H1 (cell line): ENCODE results near the gene VAT1L. TPM values are rescaled to one million over a fixed set of nuclear protein-coding genes. Genes with fewer than 3 reads are reported as not detected.

ENCODE experiments used
- CTCF ChIA-PET: fragments of 300-600 bp; sonication (Branson Sonifier 250); formaldehyde crosslinking; loops from one replicate; lab custom pipeline; 2021; ENCODE audit not compliant: partially characterized antibody; lab: Charles Lee
- POLR2A ChIA-PET: fragments of 300-600 bp; sonication (Branson Sonifier 250); formaldehyde crosslinking; loops from one replicate; lab custom pipeline; 2021; ENCODE audit warnings: inconsistent platforms; ENCODE audit not compliant: partially characterized antibody; lab: Charles Lee
- DNase-seq, 2 experiments: peaks; one replicate each; pipeline versions ENCODE4 v3.0.0 to v3.0.0-alpha.2; 2010 to 2022; ENCODE audit warnings: low spot score in 2 of 2, low read depth in 1 of 2, mixed read lengths in 1 of 2
- FAIRE-seq: peaks from 2 replicates; lab custom pipeline; 2011; peaks lifted over from hg19 to GRCh38; lab: Jason Lieb, UNC
- H2AFZ ChIP-seq: 2 replicates; pipeline ENCODE4 v1.8.1; 2012; ENCODE audit warnings: low read length, inconsistent platforms
- H2AK5ac ChIP-seq: 2 replicates; pipeline ENCODE4 v1.6.1; 2013; ENCODE audit warnings: low read depth, low read length
- H2BK120ac ChIP-seq: replicated peaks from 2 replicates; pipeline ENCODE3; 2013; ENCODE audit warnings: low read depth, low read length, inconsistent platforms
- H2BK12ac ChIP-seq: 2 replicates; pipeline ENCODE4 v1.6.1; 2013; ENCODE audit warnings: low read depth, low read length
- H2BK15ac ChIP-seq: 2 replicates; pipeline ENCODE4 v1.6.1; 2013; ENCODE audit warnings: low read length
- H2BK20ac ChIP-seq: 2 replicates; pipeline ENCODE4 v1.6.1; 2013; ENCODE audit warnings: low read length
- H2BK5ac ChIP-seq: 2 replicates; pipeline ENCODE4 v1.6.1; 2013; ENCODE audit warnings: low read depth, low read length
- H3K14ac ChIP-seq: 2 replicates; pipeline ENCODE4 v1.6.1; 2013; ENCODE audit warnings: inconsistent platforms; ENCODE audit not compliant: insufficient read length
- H3K18ac ChIP-seq: 2 replicates; pipeline ENCODE4 v1.6.1; 2013; ENCODE audit warnings: low read length; ENCODE audit errors: extremely low read depth
- H3K23ac ChIP-seq: 2 replicates; pipeline ENCODE4 v1.6.1; 2013; ENCODE audit warnings: inconsistent platforms; ENCODE audit not compliant: insufficient read length
- H3K23me2 ChIP-seq: 2 replicates; pipeline ENCODE4 v1.6.1; 2013; ENCODE audit warnings: low read depth, low read length
- H3K27ac ChIP-seq: 2 replicates; pipeline ENCODE4 v1.6.1; 2011; ENCODE audit warnings: low read depth, low read length, inconsistent platforms
- H3K27me3 ChIP-seq, 4 experiments: replicated peaks in 1 of 4; 1 replicate in 1 of 4; 2 replicates in 3 of 4; pipeline versions ENCODE4 v1.6.1 to v1.8.1; 2011 to 2013; ENCODE audit warnings: low read length in 3 of 4, mild to moderate bottlenecking in 3 of 4, inconsistent platforms in 2 of 4, mixed read lengths in 2 of 4, moderate library complexity in 1 of 4; ENCODE audit not compliant: control insufficient read depth in 3 of 4, insufficient read depth in 3 of 4; ENCODE audit errors: extremely low read depth in 1 of 4
- H3K36me3 ChIP-seq, 4 experiments: 2 replicates each; pipeline versions ENCODE4 v1.6.1 to v1.8.1; 2011 to 2013; ENCODE audit warnings: mild to moderate bottlenecking in 4 of 4, low read length in 3 of 4, moderate library complexity in 2 of 4, control low read depth in 1 of 4, inconsistent platforms in 1 of 4; ENCODE audit not compliant: insufficient read depth in 4 of 4, control insufficient read depth in 2 of 4
- H3K4ac ChIP-seq: replicated peaks from 2 replicates; pipeline ENCODE3; 2013; ENCODE audit warnings: low read length, low read depth, mixed read lengths, inconsistent platforms; ENCODE audit not compliant: insufficient read length
- H3K4me1 ChIP-seq, 4 experiments: replicated peaks in 1 of 4; 1 replicate in 1 of 4; 2 replicates in 3 of 4; pipeline versions ENCODE4 v1.6.1 to v1.8.1; 2011 to 2013; ENCODE audit warnings: low read length in 3 of 4, inconsistent platforms in 2 of 4, mixed read lengths in 1 of 4; ENCODE audit not compliant: insufficient read depth in 4 of 4, control insufficient read depth in 3 of 4
- H3K4me2 ChIP-seq, 2 experiments: 2 replicates each; pipeline versions ENCODE4 v1.6.1 to v1.8.1; 2011 to 2013; ENCODE audit warnings: low read depth in 2 of 2, low read length in 2 of 2, control low read depth in 1 of 2, inconsistent platforms in 1 of 2, mild to moderate bottlenecking in 1 of 2; ENCODE audit not compliant: insufficient read depth in 1 of 2
- H3K4me3 ChIP-seq, 4 experiments: fragments of 200-600, 300-600 bp in 1 of 4; sonication (generic), shearing (Covaris generic), sonication (Bioruptor Twin) in 1 of 4; 2 replicates each; pipeline versions ENCODE4 v1.5.1 to v1.8.1; 2011 to 2016; ENCODE audit warnings: low read length in 4 of 4, low read depth in 3 of 4, control low read depth in 2 of 4, inconsistent platforms in 2 of 4, mild to moderate bottlenecking in 2 of 4, mixed read lengths in 1 of 4, moderate library complexity in 1 of 4; ENCODE audit not compliant: insufficient read depth in 2 of 4; ENCODE audit errors: extremely low read depth in 1 of 4
- H3K56ac ChIP-seq: replicated peaks from 2 replicates; pipeline ENCODE3; 2013; ENCODE audit warnings: low read depth, mild to moderate bottlenecking, mixed read lengths, low read length, inconsistent platforms; ENCODE audit not compliant: insufficient read length
- H3K79me1 ChIP-seq: 2 replicates; pipeline ENCODE4 v1.6.1; 2013; ENCODE audit warnings: low read depth, low read length, control low read depth
- H3K79me2 ChIP-seq, 2 experiments: 2 replicates each; pipeline versions ENCODE4 v1.6.1 to v1.8.1; 2012 to 2013; ENCODE audit warnings: low read length in 2 of 2, mild to moderate bottlenecking in 2 of 2, inconsistent platforms in 1 of 2; ENCODE audit not compliant: insufficient read depth in 2 of 2, control insufficient read depth in 1 of 2
- H3K9ac ChIP-seq, 4 experiments: replicated peaks in 1 of 4; 1 replicate in 1 of 4; 2 replicates in 3 of 4; pipeline versions ENCODE4 v1.6.1 to v1.8.1; 2011 to 2013; ENCODE audit warnings: low read depth in 3 of 4, low read length in 3 of 4, control low read depth in 2 of 4, mild to moderate bottlenecking in 2 of 4, moderate library complexity in 2 of 4, inconsistent platforms in 1 of 4; ENCODE audit errors: extremely low read depth in 1 of 4
- H3K9me3 ChIP-seq, 2 experiments: 2 replicates each; pipeline versions ENCODE4 v1.6.1 to v1.8.1; 2012 to 2013; ENCODE audit warnings: mild to moderate bottlenecking in 2 of 2, moderate library complexity in 2 of 2, control low read depth in 1 of 2, inconsistent platforms in 1 of 2, low read depth in 1 of 2, low read length in 1 of 2, mixed read lengths in 1 of 2; ENCODE audit not compliant: insufficient read depth in 2 of 2
- H4K20me1 ChIP-seq, 2 experiments: replicated peaks in 1 of 2; 2 replicates each; pipeline versions ENCODE3 to v1.8.1; 2011 to 2013; ENCODE audit warnings: inconsistent platforms in 2 of 2, low read length in 2 of 2, mild to moderate bottlenecking in 1 of 2; ENCODE audit not compliant: insufficient read depth in 2 of 2, control insufficient read depth in 1 of 2
- H4K5ac ChIP-seq: 2 replicates; pipeline ENCODE4 v1.6.1; 2013; ENCODE audit warnings: low read length, low read depth, mixed read lengths, inconsistent platforms; ENCODE audit not compliant: insufficient read length
- H4K8ac ChIP-seq: 2 replicates; pipeline ENCODE4 v1.8.0; 2013; ENCODE audit warnings: mild to moderate bottlenecking, moderate library complexity, low read length, inconsistent platforms; ENCODE audit not compliant: insufficient read depth; ENCODE audit errors: extremely low read depth
- H4K91ac ChIP-seq: replicated peaks from 2 replicates; pipeline ENCODE3; 2013; ENCODE audit warnings: low read length, mixed read lengths, inconsistent platforms; ENCODE audit not compliant: insufficient read length
- CBX5 ChIP-seq: fragments of 300-800, 300-1000 bp; sonication (generic); IDR thresholded peaks from 2 replicates; pipeline ENCODE4 v1.7.1; 2016; ENCODE audit warnings: antibody characterized with exemption, low read length, low read depth
- E2F6 ChIP-seq: IDR thresholded peaks from 2 replicates; pipeline ENCODE4 v1.6.1; 2012; ENCODE audit warnings: inconsistent platforms
- EZH2 ChIP-seq: fragments of 200-600 bp; sonication (generic); IDR thresholded peaks from 2 replicates; pipeline ENCODE4 v1.7.1; 2012; ENCODE audit warnings: low read depth, mild to moderate bottlenecking, moderate library complexity, low read length, inconsistent platforms; ENCODE audit not compliant: severe bottlenecking
- POLR2A ChIP-seq, 2 experiments: IDR thresholded peaks; 1 replicate in 1 of 2; 2 replicates in 1 of 2; pipeline ENCODE4 v1.6.1; 2011; ENCODE audit warnings: low read depth in 2 of 2, low read length in 2 of 2, mild to moderate bottlenecking in 2 of 2; ENCODE audit errors: control extremely low read depth in 1 of 2
- POU5F1 ChIP-seq: IDR thresholded peaks from 2 replicates; pipeline ENCODE4 v1.6.1; 2011; ENCODE audit warnings: low read depth, mild to moderate bottlenecking, low read length, moderate library complexity
- RNF2 ChIP-seq: fragments of 200-900, 300-1000 bp; sonication (generic); IDR thresholded peaks from 2 replicates; pipeline ENCODE4 v1.7.1; 2016; ENCODE audit warnings: borderline replicate concordance, low read depth, mild to moderate bottlenecking, antibody characterized with exemption, low read length; ENCODE audit not compliant: poor library complexity, severe bottlenecking; ENCODE audit errors: missing control alignments
- RXRA ChIP-seq: IDR thresholded peaks from 2 replicates; pipeline ENCODE4 v1.6.1; 2011; ENCODE audit warnings: low read depth, mild to moderate bottlenecking, low read length, moderate library complexity; ENCODE audit not compliant: insufficient read depth
- SIN3A ChIP-seq, 2 experiments: IDR thresholded peaks in 1 of 2; conservative IDR thresholded peaks in 1 of 2; 2 replicates each; pipeline ENCODE4 v1.6.1; 2011 to 2012; ENCODE audit warnings: low read length in 2 of 2, improper control_type of control experiment in 1 of 2, low read depth in 1 of 2, mild to moderate bottlenecking in 1 of 2
- SIX5 ChIP-seq: IDR thresholded peaks from 2 replicates; pipeline ENCODE4 v1.6.1; 2011; ENCODE audit warnings: mild to moderate bottlenecking, low read depth, low read length
- TAF1 ChIP-seq: IDR thresholded peaks from 2 replicates; pipeline ENCODE4 v1.6.1; 2011; ENCODE audit warnings: mild to moderate bottlenecking, low read depth, low read length
- TAF7 ChIP-seq: optimal IDR thresholded peaks from 2 replicates; pipeline ENCODE3; 2011; ENCODE audit warnings: low read depth, mild to moderate bottlenecking, inconsistent platforms, low read length, moderate library complexity, borderline replicate concordance
- ZNF274 ChIP-seq: IDR thresholded peaks from 2 replicates; pipeline ENCODE4 v1.7.0; 2012; ENCODE audit warnings: low read length, borderline replicate concordance; ENCODE audit errors: extremely low read depth
- WGBS, 2 experiments: shearing (Covaris generic) in 1 of 2; methylation state at CpG; one replicate each; pipeline versions ENCODE4 v1.1.6 to v1.1.7; 2013 to 2015; ENCODE audit warnings: low lambda C conversion rate in 2 of 2, mixed read lengths in 2 of 2, inconsistent platforms in 1 of 2, low coverage in 1 of 2, missing lambda C conversion rate in 1 of 2; ENCODE audit not compliant: insufficient replicate concordance in 2 of 2, insufficient coverage in 1 of 2, insufficient read length in 1 of 2; ENCODE audit errors: extremely low coverage in 1 of 2, missing lambda C conversion rate in 1 of 2; 5-methylcytosine and 5-hydroxymethylcytosine counted together
- polyA plus RNA-seq, 7 experiments: library from polyadenylated mRNA; depleted of rRNA in 3 of 7; stranded (reverse) in 5 of 7; unstranded in 2 of 7; fragments of >200 nt in 5 of 7; fragments of 200-250 nt in 2 of 7; gene quantifications; 1 replicate in 5 of 7; 2 replicates in 1 of 7; 4 replicates in 1 of 7; pipeline versions ENCODE4 v1.2.1 to v1.2.3, GENCODE V29; 2011 to 2013; ENCODE audit warnings: missing spikeins in 2 of 7, mixed read lengths in 2 of 7
- total RNA-seq: library from RNA; stranded (reverse); fragmentation: NEBNext Ultra II Directional; extraction: Animal tissue kit (Norgen Biotek cat#: 25700); gene quantifications from 2 replicates; pipeline ENCODE4 v1.2.1, GENCODE V29; 2021

The VAT1L gene
- total and polyA plus RNA-seq, 2 of the 8 experiments (the other 6 are each of a cell fraction or from before 2014, with no cell fraction given) = 46.3 to 48.2 TPM

- no peaks in the 10 kb centered on the region for H3K27me3 ChIP-seq
- H2BK15ac ChIP-seq = no peak overlapping the region
- no peak overlapping the region for H4K5ac ChIP-seq
- H4K8ac ChIP-seq = no peak overlapping the region
- FAIRE-seq (no peak), DNase-seq (no peak)
- no peak overlapping the region for H3K4me3 ChIP-seq
- H2AK5ac ChIP-seq = no peak overlapping the region
- no peaks in the 10 kb centered on the region for H3K23me2 ChIP-seq
- no peak overlapping the region for H2BK20ac ChIP-seq
- H4K91ac ChIP-seq = no peak overlapping the region
- peaks cover 4 to 11% (median 7%) of the 10 kb centered on the region in 4 experiments; a peak in 5 of 8 replicates for H3K36me3 ChIP-seq
- no peak overlapping the region for H2BK120ac ChIP-seq
- TF ChIP-seq TAF7 (no peak), EZH2 (no peak), RXRA (no peak), TAF1 (no peak), SIX5 (no peak), CBX5 (no peak), SIN3A (conservative IDR thresholded peaks at IDR 0.05 in 1 of 2, IDR thresholded peaks at IDR 0.05 in 1 of 2; ENCODE audit: low read depth in 1 of 2, low read length in 2 of 2) (no peak), ZNF274 (no peak), POU5F1 (no peak), E2F6 (no peak), POLR2A (IDR thresholded peaks at IDR 0.05; ENCODE audit: control extremely low read depth in 1 of 2, low read depth in 2 of 2, low read length in 2 of 2) (no peak), RNF2 (no peak)
- H3K18ac ChIP-seq = no peak overlapping the region
- no peak overlapping the region for H2AFZ ChIP-seq
- no peak overlapping the region for H3K9ac ChIP-seq
- CTCF ChIA-PET = interaction anchor here (3.5 kb wide), 1 partner anchor 9 kb away, joined by 12 read pairs; no protein-coding TSS in a partner anchor
- H3K4me1 ChIP-seq = no peaks in the 10 kb centered on the region
- POLR2A ChIA-PET = no interaction called here
- H3K23ac ChIP-seq = no peak overlapping the region
- no peaks in the 10 kb centered on the region for H3K9me3 ChIP-seq
- no peak overlapping the region for H3K14ac ChIP-seq
- H3K56ac ChIP-seq = no peak overlapping the region
- H4K20me1 ChIP-seq = no peaks in the 10 kb centered on the region
- H3K79me2 ChIP-seq = no peaks in the 10 kb centered on the region
- no peak overlapping the region for H3K4me2 ChIP-seq
- 91% methylated on average over 7 of the region's 7 CpGs; no CpG with 5 or more reads in 1 of the 2 experiments for WGBS, 2 experiments
- H3K27ac ChIP-seq = no peak overlapping the region
- H3K4ac ChIP-seq = no peak overlapping the region
- peaks cover 3% of the 10 kb centered on the region; the same call in 1 of the 2 replicates for H3K79me1 ChIP-seq
- no peak overlapping the region for H2BK5ac ChIP-seq
- no peak overlapping the region for H2BK12ac ChIP-seq
Observed at GRCh38 chr16:77877712-77878347, 89.5 kb downstream of the VAT1L start.
